ENCODE measurements around the gene SOX21. TPM values are rescaled to one million over a fixed set of nuclear protein-coding genes. Genes with fewer than 3 reads are reported as not detected.

The SOX21 gene
- total RNA-seq, 1 experiment from 2014 or later, result not detected

GRCh38 chr13:94662274-94662945, 49.9 kb downstream of the SOX21 start:
- H3K4me1 ChIP-seq (ENCODE audit: control insufficient read depth in 1 of 2, insufficient read depth in 2 of 2, low read length in 2 of 2), result no peaks in the 10 kb centered on the region
- intact Hi-C loops (cut with micrococcal nuclease), result no loop called here

More at GRCh38 chr13:94662274-94662945, 49.9 kb downstream of the SOX21 start:
- Histone ChIP-seq H3K36me3 (ENCODE audit: control insufficient read depth in 1 of 2, insufficient read depth in 2 of 2, low read length in 2 of 2) (no peaks in the 10 kb centered on the region), H3K4me3 (replicated peaks in 1 of 2; ENCODE audit: low read depth in 1 of 2, low read length in 2 of 2) (no peak overlapping the region), H3K9ac (ENCODE audit: low read length) (no peak overlapping the region), H3K27ac (ENCODE audit: low read depth, low read length) (no peak overlapping the region), H3K9me3 (ENCODE audit: control insufficient read depth in 1 of 2, insufficient read depth in 1 of 2, low read depth in 1 of 2, low read length in 2 of 2) (no peaks in the 10 kb centered on the region), H4K20me1 (ENCODE audit: insufficient read depth) (no peaks in the 10 kb centered on the region), H3K27me3 (ENCODE audit: insufficient read depth, low read length) (peaks cover 60% of the 10 kb centered on the region), H3K9me2 (ENCODE audit: insufficient read depth) (no peaks in the 10 kb centered on the region), H3K79me2 (ENCODE audit: insufficient read depth, low read length) (no peaks in the 10 kb centered on the region), H2AFZ (ENCODE audit: low read depth, low read length, poor library complexity, severe bottlenecking) (no peak overlapping the region), H3K4me2 (ENCODE audit: low read length) (no peak overlapping the region)
- no peak for ATAC-seq
- POLR2A ChIA-PET, result no interaction called here
- no peak for DNase-seq (ENCODE audit: low read depth, low spot score)
- RAD21 ChIA-PET (ENCODE audit: low non-redundant PET in 1 of 2, low total read pairs in 2 of 2, uncharacterized antibody in 2 of 2, unreplicated experiment in 2 of 2), result no interaction called here
- CTCF ChIA-PET, result interaction anchor here (1.6 to 1.7 kb wide), 2 partner anchors 9 to 42 kb away, joined by 3 to 7 read pairs; no protein-coding TSS in a partner anchor
- no TSS peak for BruUV-seq (replicated peaks)
- no peak for TF ChIP-seq RAD21 (IDR thresholded peaks at IDR 0.05; ENCODE audit: low read depth)
- TF ChIP-seq CEBPB (IDR thresholded peaks at IDR 0.05; ENCODE audit: low read depth), result no peak
- no peak for TF ChIP-seq POLR2A (IDR thresholded peaks at IDR 0.05; ENCODE audit: borderline replicate concordance, extremely low read depth, insufficient read depth, insufficient read length)
- no peak for TF ChIP-seq SIN3A (IDR thresholded peaks at IDR 0.05; ENCODE audit: low read depth)
- TF ChIP-seq SP1 (IDR thresholded peaks at IDR 0.05; ENCODE audit: low read depth), result no peak
- TF ChIP-seq, protein P1, sequence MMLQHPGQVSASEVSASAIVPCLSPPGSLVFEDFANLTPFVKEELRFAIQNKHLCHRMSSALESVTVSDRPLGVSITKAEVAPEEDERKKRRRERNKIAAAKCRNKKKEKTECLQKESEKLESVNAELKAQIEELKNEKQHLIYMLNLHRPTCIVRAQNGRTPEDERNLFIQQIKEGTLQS (IDR thresholded peaks at IDR 0.05), result no peak
- TF ChIP-seq, protein P2, sequence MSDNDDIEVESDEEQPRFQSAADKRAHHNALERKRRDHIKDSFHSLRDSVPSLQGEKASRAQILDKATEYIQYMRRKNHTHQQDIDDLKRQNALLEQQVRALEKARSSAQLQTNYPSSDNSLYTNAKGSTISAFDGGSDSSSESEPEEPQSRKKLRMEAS (IDR thresholded peaks at IDR 0.05), result no peak
- TF ChIP-seq ELF1 (IDR thresholded peaks at IDR 0.05; ENCODE audit: borderline replicate concordance, low read depth), result no peak
- no peak for TF ChIP-seq EZH2 (IDR thresholded peaks at IDR 0.05)
- TF ChIP-seq ZFX (IDR thresholded peaks at IDR 0.05), result no peak
- TF ChIP-seq POLR2AphosphoS5 (IDR thresholded peaks at IDR 0.05; ENCODE audit: low read depth, low read length), result no peak
- TF ChIP-seq, protein P3, sequence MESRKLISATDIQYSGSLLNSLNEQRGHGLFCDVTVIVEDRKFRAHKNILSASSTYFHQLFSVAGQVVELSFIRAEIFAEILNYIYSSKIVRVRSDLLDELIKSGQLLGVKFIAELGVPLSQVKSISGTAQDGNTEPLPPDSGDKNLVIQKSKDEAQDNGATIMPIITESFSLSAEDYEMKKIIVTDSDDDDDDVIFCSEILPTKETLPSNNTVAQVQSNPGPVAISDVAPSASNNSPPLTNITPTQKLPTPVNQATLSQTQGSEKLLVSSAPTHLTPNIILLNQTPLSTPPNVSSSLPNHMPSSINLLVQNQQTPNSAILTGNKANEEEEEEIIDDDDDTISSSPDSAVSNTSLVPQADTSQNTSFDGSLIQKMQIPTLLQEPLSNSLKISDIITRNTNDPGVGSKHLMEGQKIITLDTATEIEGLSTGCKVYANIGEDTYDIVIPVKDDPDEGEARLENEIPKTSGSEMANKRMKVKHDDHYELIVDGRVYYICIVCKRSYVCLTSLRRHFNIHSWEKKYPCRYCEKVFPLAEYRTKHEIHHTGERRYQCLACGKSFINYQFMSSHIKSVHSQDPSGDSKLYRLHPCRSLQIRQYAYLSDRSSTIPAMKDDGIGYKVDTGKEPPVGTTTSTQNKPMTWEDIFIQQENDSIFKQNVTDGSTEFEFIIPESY (IDR thresholded peaks at IDR 0.05; ENCODE audit: extremely low read depth, insufficient replicate concordance, low read length), result no peak
- TF ChIP-seq JUND (IDR thresholded peaks at IDR 0.05), result no peak
- no peak for TF ChIP-seq FOSL1 (IDR thresholded peaks at IDR 0.05; ENCODE audit: low read depth)

Measured in HCT116 (cell line).